ENCODE data around the gene GOLGA6L24. TPM values are rescaled to one million over a fixed set of nuclear protein-coding genes. Genes with fewer than 3 reads are reported as not detected.
"Not testable (repeated sequence)": the region's sequence is repeated elsewhere in the genome, so short reads cannot be mapped to it uniquely, and the experiment has no call there.

The GOLGA6L24 gene
- not detected for total RNA-seq
- long read RNA-seq = 0 reads

DNA sequence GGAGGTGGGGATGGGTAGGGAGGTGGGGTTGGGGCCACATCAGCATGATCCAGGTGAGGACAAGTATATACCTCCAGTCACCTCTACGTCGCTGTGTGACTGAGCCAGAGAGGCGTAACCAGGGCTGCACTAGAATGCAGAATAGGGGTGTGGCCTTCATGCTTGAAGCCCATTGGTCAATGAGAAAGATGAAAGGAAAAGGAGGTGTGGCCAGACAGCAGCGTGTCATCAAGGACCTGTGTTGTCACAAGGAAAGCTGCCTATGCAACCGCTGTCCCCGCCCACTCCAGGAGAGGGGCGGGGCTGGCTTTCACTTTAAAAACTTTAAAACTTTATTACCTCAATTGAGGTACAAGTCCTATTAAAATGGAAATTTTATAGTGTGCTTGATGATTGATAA is at the start of gene GOLGA6L24:
Gene GOLGA6L24 (minus strand): TSS at position 101 of the 400 bp plus-strand sequence. CDS start 61 bp downstream, at position 40.
- DNase-seq (ENCODE audit: low spot score) = not testable (repeated sequence)

DNA sequence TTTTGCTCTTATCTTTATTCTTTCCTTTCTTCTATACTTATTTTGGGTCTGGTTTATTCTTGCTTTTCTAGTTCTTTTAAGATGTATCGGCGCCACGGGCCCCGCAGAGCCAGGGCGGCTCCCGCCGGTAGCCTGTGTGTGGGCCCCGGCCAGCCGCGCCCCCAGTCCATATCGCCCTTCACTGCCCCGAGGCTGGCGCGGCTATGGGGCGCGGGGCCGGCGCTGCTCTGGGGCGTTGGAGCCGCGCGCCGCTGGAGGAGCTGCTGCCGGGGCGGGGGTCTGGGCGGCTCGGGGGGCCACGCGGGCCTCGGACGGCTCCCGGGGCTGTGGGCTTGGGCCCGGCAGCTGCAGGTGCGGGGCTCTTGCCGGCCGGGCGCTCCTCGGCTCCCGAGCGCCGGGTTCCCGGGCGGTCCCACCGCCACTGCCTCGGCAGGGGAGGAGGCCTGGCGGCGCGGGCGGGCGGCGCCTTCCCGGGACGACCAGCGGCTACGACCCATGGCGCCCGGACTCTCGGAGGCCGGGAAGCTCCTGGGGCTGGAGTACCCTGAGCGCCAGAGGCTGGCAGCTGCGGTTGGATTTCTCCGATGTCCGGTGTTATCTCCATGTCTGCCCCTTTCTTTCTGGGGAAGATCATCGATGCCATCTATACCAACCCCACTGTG is 45.0 kb upstream of the GOLGA6L24 start:
- not testable (repeated sequence) for DNase-seq (ENCODE audit: low spot score)

GRCh38 chr15:28396022-28396421 is 38.1 kb upstream of the GOLGA6L24 start:
- DNase-seq (ENCODE audit: low spot score) = not testable (repeated sequence)

GRCh38 chr15:28380053-28380452 is 22.2 kb upstream of the GOLGA6L24 start:
- DNase-seq (ENCODE audit: low spot score) = not testable (repeated sequence)

GRCh38 chr15:28378364-28378763 is 20.5 kb upstream of the GOLGA6L24 start, which contains the start of gene GOLGA8F:
TSS of gene GOLGA8F (plus strand) at chr15:28378664. CDS start at chr15:28378762, 98 bp downstream.
- DNase-seq (ENCODE audit: low spot score) = not testable (repeated sequence)

- peak; percentile 1 for DNase-seq (ENCODE audit: low spot score)
These were observed 7.6 kb upstream of the GOLGA6L24 start for GRCh38 chr15:28365502-28365901.

DNA sequence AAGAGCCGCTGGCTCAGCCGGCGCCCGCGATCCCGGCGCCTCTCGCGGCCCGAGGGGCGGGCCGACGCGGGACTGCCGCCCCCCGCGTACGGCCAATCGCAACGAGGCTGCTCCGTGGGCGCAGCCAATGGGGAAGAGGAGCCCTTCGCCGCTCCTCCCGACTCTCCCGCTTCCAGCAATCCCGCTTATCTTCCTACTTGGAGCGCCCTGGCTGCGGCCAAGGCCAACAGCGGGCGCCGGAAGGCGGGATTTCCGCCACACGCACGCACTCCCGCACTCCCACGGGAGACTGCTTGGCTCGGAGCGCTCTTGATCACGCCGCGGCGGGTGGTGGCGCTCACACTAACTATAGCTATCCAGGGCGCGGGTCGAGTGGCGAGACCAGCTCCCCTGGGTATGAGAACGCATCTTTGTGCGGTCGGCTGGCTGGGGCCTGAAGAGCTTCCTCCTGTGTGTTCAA is 35.7 kb downstream of the GOLGA6L24 start, which contains the start of gene HERC2:
Gene HERC2 (minus strand): TSS at position 51 of the 460 bp plus-strand sequence. CDS start 746 bp downstream, outside the sequence.
- not testable (repeated sequence) for DNase-seq (ENCODE audit: low spot score)

- DNase-seq (ENCODE audit: low spot score) = not testable (repeated sequence)
These were observed 36.4 kb downstream of the GOLGA6L24 start for GRCh38 chr15:28321358-28322078.

DNA sequence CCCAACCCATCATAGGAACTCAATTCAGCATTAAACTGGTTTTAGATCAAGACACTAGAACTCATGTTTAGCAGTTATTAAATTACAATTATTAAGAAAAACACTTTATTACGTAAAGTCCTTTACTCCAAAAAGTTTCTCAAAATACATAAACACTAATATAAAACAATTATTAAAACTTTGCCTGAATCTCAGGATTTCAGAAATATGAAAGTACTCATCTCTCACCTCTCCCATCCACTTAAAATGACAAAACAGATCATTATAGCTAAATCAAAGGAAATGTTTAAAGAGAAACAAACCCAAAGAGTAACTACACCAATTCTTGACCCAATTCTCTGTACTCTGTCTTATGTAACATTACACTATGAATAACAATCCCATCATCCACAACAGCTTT is 38.2 kb downstream of the GOLGA6L24 start:
- not testable (repeated sequence) for DNase-seq (ENCODE audit: low spot score)

DNA sequence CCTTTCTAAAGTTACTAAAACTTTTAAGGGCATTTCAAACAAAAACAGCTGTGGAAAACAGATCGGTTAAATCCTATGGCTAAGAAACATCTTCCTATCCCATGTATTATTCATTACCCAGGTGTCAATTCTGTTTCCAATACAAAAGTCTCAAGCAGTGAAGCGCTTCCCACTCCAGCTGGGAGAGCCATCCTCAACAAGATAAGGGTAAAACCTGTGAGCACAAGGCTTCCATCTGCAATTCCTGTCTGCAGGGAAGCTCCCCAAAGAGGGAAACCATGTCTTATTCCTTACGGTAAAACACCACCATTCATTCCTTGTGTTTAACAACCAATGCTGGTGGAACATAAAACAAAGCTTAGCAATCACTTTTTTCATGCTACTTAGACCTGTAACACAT is 39.1 kb downstream of the GOLGA6L24 start:
- DNase-seq (ENCODE audit: low spot score) = not testable (repeated sequence)

DNA sequence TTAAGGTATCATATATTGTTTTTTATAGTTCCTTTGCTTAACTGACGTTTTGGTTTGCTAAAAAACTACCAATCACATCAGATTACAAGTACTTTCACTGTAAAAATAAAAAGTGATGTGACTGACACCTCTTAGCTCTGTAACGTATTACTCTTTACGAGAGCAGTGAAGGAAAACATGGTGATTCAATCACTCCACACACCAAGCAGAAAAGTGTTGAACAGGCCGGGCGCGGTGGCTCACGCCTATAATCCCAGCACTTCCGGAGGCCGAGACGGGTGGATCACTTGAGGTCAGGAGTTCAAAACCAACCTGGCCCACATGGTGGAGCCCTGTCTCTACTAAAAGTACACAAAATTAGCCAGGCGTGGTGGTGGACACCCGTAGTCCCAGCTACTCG is 39.8 kb downstream of the GOLGA6L24 start:
- DNase-seq (ENCODE audit: low spot score) = not testable (repeated sequence)

DNA sequence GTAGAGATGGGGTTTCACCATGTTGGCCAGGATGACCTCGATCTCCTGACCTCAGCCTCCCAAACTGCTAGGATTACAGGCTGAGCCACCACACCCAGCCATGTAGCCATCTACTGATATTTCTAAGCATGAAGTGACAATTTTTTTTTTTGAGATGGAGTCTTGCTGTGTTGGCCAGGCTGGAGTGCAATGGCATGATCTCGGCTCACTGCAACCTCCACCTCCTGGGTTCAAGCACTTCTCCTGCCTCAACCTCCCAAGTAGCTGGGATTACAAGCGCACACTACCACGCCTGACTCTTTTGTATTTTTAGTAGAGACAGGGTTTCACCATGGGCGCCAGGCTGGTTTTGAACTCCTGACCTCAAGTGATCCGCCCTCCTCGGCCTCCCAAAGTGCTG is 40.9 kb downstream of the GOLGA6L24 start:
- DNase-seq (ENCODE audit: low spot score) = not testable (repeated sequence)

- not testable (repeated sequence) for DNase-seq (ENCODE audit: low spot score)
These were observed 47.4 kb downstream of the GOLGA6L24 start for GRCh38 chr15:28310454-28310853.

DNA sequence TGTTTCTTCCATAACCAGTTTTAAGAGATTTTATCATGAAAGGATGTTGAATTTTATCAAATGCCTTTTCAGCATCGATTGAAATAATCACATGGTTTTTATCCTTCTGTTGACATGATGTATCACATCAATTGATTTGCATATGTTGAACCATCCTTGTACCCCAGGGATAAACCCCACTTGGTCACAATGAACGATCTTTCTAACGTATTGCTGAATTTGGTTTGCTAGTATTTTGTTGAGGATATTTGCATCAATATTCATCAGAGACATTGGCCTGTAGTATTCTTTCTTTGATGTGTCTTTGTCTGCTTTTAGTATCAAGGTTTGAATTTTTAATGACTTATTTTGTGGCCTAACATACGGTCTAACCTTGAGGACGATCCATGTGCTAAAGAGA is 49.2 kb downstream of the GOLGA6L24 start:
- DNase-seq (ENCODE audit: low spot score) = not testable (repeated sequence)

Other genes starting within 250 kb of the GOLGA6L24 start
- gene HERC2, start 35.9 kb downstream of the GOLGA6L24 start, total RNA-seq = 62.2 TPM
- gene GOLGA8F, start 20.6 kb upstream of the GOLGA6L24 start, total RNA-seq = not detected
- not detected for gene GOLGA8G, start 174.9 kb upstream of the GOLGA6L24 start, total RNA-seq
- gene GOLGA6L25, start 195.5 kb upstream of the GOLGA6L24 start, total RNA-seq = not detected